Small intestine (tissue), 7 donors: ENCODE measurements around the gene GPD2. TPM values are rescaled to one million over a fixed set of nuclear protein-coding genes. Genes with fewer than 3 reads are reported as not detected.
"Not testable (repeated sequence)": the region's sequence is repeated elsewhere in the genome, so short reads cannot be mapped to it uniquely, and the experiment has no call there.

Experiments used
- DNase-seq, 2 donors: peaks; one replicate each; pipeline versions ENCODE4 v3.0.0 to v3.0.0-alpha.2; 2013
- FAIRE-seq: peaks from 2 replicates; lab custom pipeline; 2012; peaks lifted over from hg19 to GRCh38; lab: Jason Lieb, UNC
- H3K27ac ChIP-seq, 3 donors: one replicate each; pipeline ENCODE4 v1.5.1; 2013; ENCODE audit warnings: low read length in 2 of 3, mild to moderate bottlenecking in 2 of 3, control low read depth in 1 of 3, inconsistent platforms in 1 of 3, low read depth in 1 of 3, moderate library complexity in 1 of 3
- H3K27me3 ChIP-seq, 3 donors: one replicate each; pipeline ENCODE4 v1.6.1; 2013; ENCODE audit warnings: low read length in 3 of 3, inconsistent platforms in 1 of 3; ENCODE audit not compliant: control insufficient read depth in 3 of 3, insufficient read depth in 3 of 3
- H3K36me3 ChIP-seq, 3 donors: one replicate each; pipeline ENCODE4 v1.6.1; 2013; ENCODE audit warnings: low read length in 3 of 3, inconsistent platforms in 1 of 3, low read depth in 1 of 3, mild to moderate bottlenecking in 1 of 3, moderate library complexity in 1 of 3; ENCODE audit not compliant: control insufficient read depth in 3 of 3, insufficient read depth in 2 of 3
- H3K4me1 ChIP-seq, 3 donors: one replicate each; pipeline ENCODE4 v1.6.1; 2013; ENCODE audit warnings: low read length in 2 of 3, inconsistent platforms in 1 of 3, low read depth in 1 of 3, mild to moderate bottlenecking in 1 of 3, moderate library complexity in 1 of 3; ENCODE audit not compliant: control insufficient read depth in 3 of 3, insufficient read depth in 2 of 3
- H3K4me3 ChIP-seq, 3 donors: one replicate each; pipeline ENCODE4 v1.5.1; 2013; ENCODE audit warnings: low read length in 3 of 3, control low read depth in 1 of 3, inconsistent platforms in 1 of 3, low read depth in 1 of 3, mild to moderate bottlenecking in 1 of 3, moderate library complexity in 1 of 3
- H3K9me3 ChIP-seq, 2 donors: one replicate each; pipeline ENCODE4 v1.6.1; 2013; ENCODE audit warnings: low read depth in 1 of 2, low read length in 1 of 2; ENCODE audit not compliant: control insufficient read depth in 2 of 2, insufficient read depth in 1 of 2
- WGBS, 3 donors: extraction: QIAGEN DNeasy Blood & Tissue Kit; methylation state at CpG; one replicate each; pipeline ENCODE4 v1.1.7; 2013; 5-methylcytosine and 5-hydroxymethylcytosine counted together
- polyA plus RNA-seq, 4 donors: library from polyadenylated mRNA; stranded (reverse) in 3 of 4; unstranded in 1 of 4; fragments of 200-250 nt in 3 of 4; fragments of 120-200 nt in 1 of 4; gene quantifications; one replicate each; pipeline versions ENCODE4 v1.2.1 to v1.2.3, GENCODE V29; 2013
- donor health status: healthy with polysubstance abuse.
- donor health status: control.
- donor health status: control.
- donor health status: Bipolar disorder and iron deficiency.
- donor health status: healthy.

Gene GPD2
- polyA plus RNA-seq, 4 donors, result 10.5 to 35.2 (median 13.7) TPM

- Histone ChIP-seq H3K4me3 (no peak overlapping the region), H3K27ac (no peak overlapping the region), H3K9me3 (no peaks in the 10 kb centered on the region), H3K36me3 (peaks cover 3 to 5% (median 3%) of the 10 kb centered on the region in 3 donors), H3K4me1 (no peaks in the 10 kb centered on the region), H3K27me3 (no peaks in the 10 kb centered on the region)
- 78 to 91% (median 89%) methylated on average over 2 of the region's 2 CpGs for WGBS, 3 donors
- no peak for FAIRE-seq
- DNase-seq, result no peak
Measured at GRCh38 chr2:156512451-156512850, 76.3 kb downstream of the GPD2 start.

- DNase-seq, result no peak
- FAIRE-seq, result no peak
- Histone ChIP-seq H3K9me3 (no peaks in the 10 kb centered on the region), H3K36me3 (peaks cover 3 to 5% (median 3%) of the 10 kb centered on the region in 3 donors), H3K27me3 (no peaks in the 10 kb centered on the region), H3K27ac (no peak overlapping the region), H3K4me1 (no peaks in the 10 kb centered on the region), H3K4me3 (no peak overlapping the region)
- 87 to 96% (median 95%) methylated on average over 2 of the region's 2 CpGs for WGBS, 3 donors
Measured at GRCh38 chr2:156513219-156513618, 77.0 kb downstream of the GPD2 start.

- Histone ChIP-seq H3K36me3 (peaks cover 0 to 15% (median 4%) of the 10 kb centered on the region in 3 donors), H3K27ac (no peak overlapping the region), H3K4me3 (no peak overlapping the region), H3K27me3 (no peaks in the 10 kb centered on the region), H3K9me3 (peaks cover 0 to 9% of the 10 kb centered on the region in 2 donors), H3K4me1 (no peaks in the 10 kb centered on the region)
- DNase-seq (no peak), FAIRE-seq (no peak)
Measured at GRCh38 chr2:156517419-156517818, 81.2 kb downstream of the GPD2 start.

- Histone ChIP-seq H3K27ac (no peak overlapping the region), H3K4me1 (no peaks in the 10 kb centered on the region), H3K9me3 (peaks cover 0 to 9% of the 10 kb centered on the region in 2 donors), H3K4me3 (no peak overlapping the region), H3K36me3 (peaks cover 0 to 15% (median 4%) of the 10 kb centered on the region in 3 donors), H3K27me3 (no peaks in the 10 kb centered on the region)
- WGBS, 3 donors, result 88 to 97% (median 94%) methylated on average over 4 of the region's 4 CpGs
- no peak for DNase-seq
- no peak for FAIRE-seq
Measured at GRCh38 chr2:156518138-156518537, 82.0 kb downstream of the GPD2 start.

- Histone ChIP-seq H3K9me3 (peaks cover 0 to 9% of the 10 kb centered on the region in 2 donors), H3K27ac (peak overlapping the region in 1 of 3 donors; percentile 14), H3K36me3 (peaks cover 0 to 13% (median 3%) of the 10 kb centered on the region in 3 donors), H3K27me3 (no peaks in the 10 kb centered on the region), H3K4me3 (no peak overlapping the region), H3K4me1 (no peaks in the 10 kb centered on the region)
- no peak for FAIRE-seq
- 63 to 80% (median 65%) methylated on average over 4 of the region's 4 CpGs for WGBS, 3 donors
- peak; percentile 41 for DNase-seq
Measured at GRCh38 chr2:156522864-156523440, 86.8 kb downstream of the GPD2 start.

- FAIRE-seq, result no peak
- 80 to 83% (median 82%) methylated on average over 2 of the region's 2 CpGs for WGBS, 3 donors
Measured at GRCh38 chr2:156526950-156527636, 90.9 kb downstream of the GPD2 start.

GRCh38 chr2:156528583-156528982, 92.4 kb downstream of the GPD2 start:
- not testable (repeated sequence) for H3K27me3 ChIP-seq, H3K4me1 ChIP-seq, H3K27ac ChIP-seq, H3K9me3 ChIP-seq, H3K36me3 ChIP-seq, FAIRE-seq, DNase-seq, H3K4me3 ChIP-seq
- 88 to 96% (median 94%) methylated on average over 5 of the region's 5 CpGs for WGBS, 3 donors

More at GRCh38 chr2:156526950-156527636, 90.9 kb downstream of the GPD2 start:
- H3K9me3 ChIP-seq, result no peaks in the 10 kb centered on the region
- H3K36me3 ChIP-seq, result peaks cover 0 to 9% (median 1%) of the 10 kb centered on the region in 3 donors
- no peaks in the 10 kb centered on the region for H3K4me1 ChIP-seq
- no peak for DNase-seq
- H3K27ac ChIP-seq, result no peak overlapping the region
- H3K27me3 ChIP-seq, result no peaks in the 10 kb centered on the region
- no peak overlapping the region for H3K4me3 ChIP-seq

GRCh38 chr2:156532989-156533388, 96.8 kb downstream of the GPD2 start:
- FAIRE-seq, result no peak

More at GRCh38 chr2:156532989-156533388, 96.8 kb downstream of the GPD2 start:
- WGBS, 3 donors, result 90 to 100% (median 94%) methylated on average over 2 of the region's 2 CpGs
- Histone ChIP-seq H3K9me3 (peaks cover 0 to 7% of the 10 kb centered on the region in 2 donors), H3K4me1 (no peaks in the 10 kb centered on the region), H3K36me3 (peaks cover 0 to 13% (median 5%) of the 10 kb centered on the region in 3 donors), H3K27me3 (no peaks in the 10 kb centered on the region), H3K4me3 (no peak overlapping the region), H3K27ac (no peak overlapping the region)
- no peak for DNase-seq
